Suprapubic skin (tissue), 3 donors: Measurements from ENCODE around the gene HMOX2.

ENCODE experiments used
- POLR2A ChIP-seq, 2 donors: fragments of 450-650 bp; IDR thresholded peaks; one replicate each; pipeline ENCODE4 v1.6.1; 2017; ENCODE audit warnings: antibody characterized with exemption in 2 of 2, mild to moderate bottlenecking in 2 of 2, moderate library complexity in 2 of 2
- TF ChIP-seq, protein P1 (sequence below), 2 donors: fragments of 200-600 bp in 1 of 2; fragments of 450-650 bp in 1 of 2; sonication (generic) in 1 of 2; IDR thresholded peaks; one replicate each; pipeline ENCODE4 v1.5.1; 2016 to 2019; ENCODE audit warnings: antibody characterized with exemption in 2 of 2, mild to moderate bottlenecking in 1 of 2, moderate library complexity in 1 of 2

DNA sequence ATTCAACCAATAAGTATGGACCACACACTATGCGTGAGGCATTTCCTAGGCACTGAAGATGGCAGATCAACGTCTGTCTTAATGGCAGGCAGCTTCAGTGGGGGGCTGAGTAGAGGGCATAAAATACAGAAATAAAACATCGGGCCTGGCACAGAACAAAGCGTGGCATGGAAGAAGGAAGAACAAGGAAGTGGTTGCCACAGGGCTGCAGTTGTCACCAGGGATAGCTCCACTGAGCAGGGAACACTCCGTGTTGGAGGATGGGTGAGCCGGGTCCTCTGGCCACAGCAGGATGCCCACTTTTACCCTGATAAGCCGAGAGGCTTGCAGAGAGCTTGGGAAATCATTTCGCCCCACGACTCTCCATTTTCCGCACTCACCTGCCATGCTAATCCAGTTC, 56.0 kb downstream of the HMOX2 start:
- TF ChIP-seq, protein P1, sequence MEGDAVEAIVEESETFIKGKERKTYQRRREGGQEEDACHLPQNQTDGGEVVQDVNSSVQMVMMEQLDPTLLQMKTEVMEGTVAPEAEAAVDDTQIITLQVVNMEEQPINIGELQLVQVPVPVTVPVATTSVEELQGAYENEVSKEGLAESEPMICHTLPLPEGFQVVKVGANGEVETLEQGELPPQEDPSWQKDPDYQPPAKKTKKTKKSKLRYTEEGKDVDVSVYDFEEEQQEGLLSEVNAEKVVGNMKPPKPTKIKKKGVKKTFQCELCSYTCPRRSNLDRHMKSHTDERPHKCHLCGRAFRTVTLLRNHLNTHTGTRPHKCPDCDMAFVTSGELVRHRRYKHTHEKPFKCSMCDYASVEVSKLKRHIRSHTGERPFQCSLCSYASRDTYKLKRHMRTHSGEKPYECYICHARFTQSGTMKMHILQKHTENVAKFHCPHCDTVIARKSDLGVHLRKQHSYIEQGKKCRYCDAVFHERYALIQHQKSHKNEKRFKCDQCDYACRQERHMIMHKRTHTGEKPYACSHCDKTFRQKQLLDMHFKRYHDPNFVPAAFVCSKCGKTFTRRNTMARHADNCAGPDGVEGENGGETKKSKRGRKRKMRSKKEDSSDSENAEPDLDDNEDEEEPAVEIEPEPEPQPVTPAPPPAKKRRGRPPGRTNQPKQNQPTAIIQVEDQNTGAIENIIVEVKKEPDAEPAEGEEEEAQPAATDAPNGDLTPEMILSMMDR (IDR thresholded peaks at IDR 0.05) = no peak
- TF ChIP-seq POLR2A (IDR thresholded peaks at IDR 0.05) = no peak
